Muscle of arm (tissue), 12 donors: ENCODE data around the gene MRPS7. TPM values are rescaled to one million over a fixed set of nuclear protein-coding genes. Genes with fewer than 3 reads are reported as not detected.
"Not testable (repeated sequence)": the region's sequence is repeated elsewhere in the genome, so short reads cannot be mapped to it uniquely, and the experiment has no call there.

Experiments
- DNase-seq: peaks from one replicate; pipeline ENCODE4 v3.0.0-alpha.2; 2013
- polyA plus RNA-seq, 12 donors: library from polyadenylated mRNA; unstranded; fragments of 120-200 nt; gene quantifications; one replicate each; pipeline ENCODE4 v1.2.1, GENCODE V29; 2013; ENCODE audit not compliant: insufficient read length in 12 of 12

MRPS7 gene
- polyA plus RNA-seq, 12 donors, result 34.6 to 65.3 (median 57.7) TPM; not detected in 1

DNA sequence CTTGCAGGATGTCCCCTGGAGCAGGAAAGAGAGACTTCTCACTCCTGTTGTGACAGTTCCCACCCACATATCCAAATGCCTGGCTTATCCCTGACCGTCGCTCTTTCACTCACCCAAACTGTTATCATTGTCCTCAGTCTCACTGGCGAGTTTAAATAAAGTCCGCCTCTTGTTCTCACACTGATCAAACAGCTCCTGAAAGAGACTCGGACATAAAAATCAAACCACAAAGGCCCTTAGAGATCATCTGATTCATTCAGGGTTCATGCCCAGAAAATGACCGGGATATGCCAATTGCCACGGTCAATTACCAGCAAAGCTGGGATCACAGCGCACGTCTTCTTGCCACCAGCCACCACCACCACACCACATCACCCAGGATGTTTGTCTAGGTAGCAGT is 20.2 kb upstream of the MRPS7 start:
- DNase-seq, result no peak

- DNase-seq, result no peak
These were observed 19.7 kb upstream of the MRPS7 start for GRCh38 chr17:75241996-75242460.

GRCh38 chr17:75242461-75243042 is 19.1 kb upstream of the MRPS7 start:
- DNase-seq, result no peak

DNA sequence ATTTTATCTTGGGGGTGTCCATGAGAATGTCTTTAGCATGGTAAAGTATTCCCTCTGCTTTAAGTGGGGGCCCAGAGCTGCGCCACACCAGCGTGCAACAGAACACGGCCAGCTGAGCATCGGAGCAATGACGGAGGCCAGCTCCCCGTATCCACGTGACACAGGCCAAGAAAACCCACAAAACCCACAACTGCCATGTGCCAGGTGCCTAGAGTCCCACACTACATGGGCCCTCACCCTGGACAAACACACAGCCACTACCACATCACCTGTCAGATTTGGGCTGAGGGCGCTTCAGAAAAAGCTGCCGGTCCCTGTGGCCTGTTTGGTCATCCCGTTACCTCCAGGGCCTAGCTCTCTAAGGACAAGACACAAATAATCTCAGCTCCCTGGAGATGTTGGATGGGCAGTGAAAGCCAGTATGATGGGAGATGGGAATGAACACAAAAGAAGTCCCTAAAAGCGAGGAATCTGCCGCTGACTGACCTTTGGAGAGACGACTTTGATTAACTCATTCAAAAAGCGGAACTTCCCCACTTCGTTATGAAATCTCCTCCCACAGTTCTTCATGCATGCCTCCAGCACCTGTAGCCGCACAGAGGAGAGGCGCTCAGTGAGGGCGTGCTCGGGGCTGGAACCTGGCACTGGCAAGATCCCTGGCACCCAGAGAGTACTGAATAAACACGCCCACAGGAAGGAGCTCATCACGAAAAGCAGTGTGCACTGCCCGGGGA is 17.4 kb upstream of the MRPS7 start:
- DNase-seq, result no peak

DNA sequence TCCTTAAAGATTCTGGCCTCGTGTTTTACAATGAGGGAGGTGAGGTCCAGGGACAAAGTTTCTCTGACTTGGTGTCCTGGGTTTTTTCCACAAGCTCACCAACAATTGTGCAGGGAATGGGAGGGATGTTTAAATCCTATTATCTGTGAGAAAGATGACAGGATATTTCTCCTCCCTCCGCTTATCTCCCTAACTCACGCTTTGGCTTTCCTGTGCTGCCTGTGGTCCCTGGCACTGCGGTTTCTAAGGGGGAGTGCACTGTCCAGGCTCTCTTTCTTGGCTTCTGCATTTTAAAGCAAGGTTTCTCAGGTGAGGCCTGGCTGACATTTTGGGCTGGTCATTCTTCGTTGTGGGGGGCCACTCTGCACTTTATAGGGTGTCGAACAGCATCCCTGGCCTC is 16.7 kb upstream of the MRPS7 start:
- no peak for DNase-seq

DNA sequence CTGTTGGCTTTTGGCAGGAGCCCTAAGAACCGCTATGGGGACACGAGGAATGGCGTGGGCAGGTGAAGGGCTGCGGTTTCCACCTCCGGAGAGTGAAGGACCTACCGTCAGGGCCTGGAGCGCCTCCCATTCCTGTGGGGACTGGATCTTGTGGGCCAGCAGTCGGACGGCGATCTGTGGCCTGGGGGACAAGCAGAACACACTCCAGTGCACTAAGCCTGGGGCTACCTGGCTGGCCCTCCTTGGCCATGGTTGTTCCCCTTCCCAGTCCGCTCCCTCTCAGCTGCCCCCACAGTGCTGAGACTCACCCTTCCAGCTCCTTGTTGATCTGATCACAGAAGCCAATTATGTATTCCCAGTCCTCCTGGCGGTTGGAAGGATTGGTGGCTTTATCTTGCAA is 15.3 kb upstream of the MRPS7 start:
- DNase-seq, result no peak

DNA sequence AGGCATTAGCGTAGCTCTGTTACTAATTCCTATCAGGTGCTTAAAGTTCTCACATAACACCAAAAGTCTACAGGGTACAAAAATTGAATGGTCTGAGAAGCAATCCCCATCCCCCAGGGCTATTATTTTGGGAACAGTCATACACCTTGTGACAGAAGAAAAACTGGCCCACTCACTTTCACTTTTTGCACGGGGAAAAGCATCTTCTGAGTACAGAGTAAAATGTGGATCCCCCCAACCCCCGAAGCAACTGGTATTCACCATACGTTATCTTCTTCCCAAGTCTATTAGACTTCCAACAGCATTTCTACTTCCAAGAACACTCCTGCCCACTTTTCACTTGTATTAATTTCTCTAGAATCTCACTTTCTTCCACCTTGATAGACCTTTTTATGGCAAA is 12.1 kb upstream of the MRPS7 start:
- no peak for DNase-seq

- DNase-seq, result no peak
These were observed 11.6 kb upstream of the MRPS7 start for GRCh38 chr17:75250009-75250471.

DNA sequence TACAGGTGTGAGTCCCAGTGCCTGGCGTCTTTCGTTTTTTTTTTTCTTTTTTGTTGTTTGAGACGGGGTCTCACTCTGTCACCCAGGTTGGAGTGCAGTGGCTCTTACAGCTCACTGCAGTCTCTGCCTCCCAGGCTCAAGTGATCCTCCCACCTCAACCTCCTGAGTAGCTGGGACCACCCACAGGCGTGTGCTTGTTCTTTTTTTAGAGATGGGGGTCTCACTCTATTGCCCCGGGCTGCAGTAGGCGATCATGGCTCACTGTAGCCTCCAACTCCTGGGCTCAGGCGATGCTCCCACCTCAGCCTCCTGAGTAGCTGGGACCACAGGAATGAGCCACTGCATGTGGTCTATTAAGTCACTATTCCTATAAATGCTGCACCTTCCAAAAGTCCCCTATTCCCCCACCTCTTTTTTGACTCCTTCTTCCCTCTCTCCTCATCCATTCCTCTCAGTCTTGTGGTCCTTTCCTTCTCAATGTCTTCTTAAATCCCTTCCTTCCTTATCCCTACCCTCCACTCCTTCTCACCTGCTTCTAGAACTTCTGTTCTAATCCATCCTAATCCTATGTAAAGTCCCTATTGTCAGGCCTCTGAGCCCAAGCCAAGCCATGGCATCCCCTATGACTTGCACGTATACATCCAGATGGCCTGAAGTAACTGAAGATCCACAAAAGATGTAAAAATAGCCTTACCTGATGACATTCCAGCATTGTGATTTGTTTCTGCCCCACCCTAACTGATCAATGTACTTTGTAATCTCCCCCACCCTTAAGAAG is 9.5 kb upstream of the MRPS7 start:
- DNase-seq, result no peak

DNA sequence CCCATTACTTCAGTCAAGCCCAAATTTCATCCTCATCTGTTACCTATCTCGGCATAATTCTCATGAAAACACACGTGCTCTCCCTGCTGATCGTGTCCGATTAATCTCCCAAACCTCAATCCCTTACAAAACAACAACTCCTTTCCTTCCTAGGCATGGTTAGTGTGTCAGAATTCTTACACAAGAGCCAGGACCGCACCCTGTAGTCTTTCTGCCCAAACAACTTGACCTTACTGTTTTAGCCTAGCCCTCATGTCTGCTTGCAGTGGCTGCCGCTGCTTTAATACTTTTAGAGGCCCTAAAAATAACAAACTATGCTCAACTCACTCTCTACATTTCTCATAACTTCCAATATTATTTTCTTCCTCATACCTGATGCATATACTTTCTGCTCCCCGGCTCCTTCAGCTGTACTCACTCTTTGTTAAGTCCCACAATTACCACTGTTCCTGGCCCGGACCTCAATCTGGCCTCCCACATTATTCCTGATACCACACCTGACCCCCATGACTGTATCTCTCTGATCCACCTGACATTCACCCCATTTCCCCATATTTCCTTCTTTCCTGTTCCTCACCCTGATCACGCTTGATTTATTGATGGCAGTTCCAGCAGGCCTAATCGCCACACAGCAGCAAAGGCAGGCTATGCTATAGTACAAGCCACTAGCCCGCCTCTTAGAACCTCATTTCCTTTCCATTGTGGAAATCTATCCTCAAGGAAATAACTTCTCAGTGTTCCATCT is 5.6 kb upstream of the MRPS7 start:
- not testable (repeated sequence) for DNase-seq

GRCh38 chr17:75257228-75257627 is 4.5 kb upstream of the MRPS7 start:
- DNase-seq, result not testable (repeated sequence)

DNA sequence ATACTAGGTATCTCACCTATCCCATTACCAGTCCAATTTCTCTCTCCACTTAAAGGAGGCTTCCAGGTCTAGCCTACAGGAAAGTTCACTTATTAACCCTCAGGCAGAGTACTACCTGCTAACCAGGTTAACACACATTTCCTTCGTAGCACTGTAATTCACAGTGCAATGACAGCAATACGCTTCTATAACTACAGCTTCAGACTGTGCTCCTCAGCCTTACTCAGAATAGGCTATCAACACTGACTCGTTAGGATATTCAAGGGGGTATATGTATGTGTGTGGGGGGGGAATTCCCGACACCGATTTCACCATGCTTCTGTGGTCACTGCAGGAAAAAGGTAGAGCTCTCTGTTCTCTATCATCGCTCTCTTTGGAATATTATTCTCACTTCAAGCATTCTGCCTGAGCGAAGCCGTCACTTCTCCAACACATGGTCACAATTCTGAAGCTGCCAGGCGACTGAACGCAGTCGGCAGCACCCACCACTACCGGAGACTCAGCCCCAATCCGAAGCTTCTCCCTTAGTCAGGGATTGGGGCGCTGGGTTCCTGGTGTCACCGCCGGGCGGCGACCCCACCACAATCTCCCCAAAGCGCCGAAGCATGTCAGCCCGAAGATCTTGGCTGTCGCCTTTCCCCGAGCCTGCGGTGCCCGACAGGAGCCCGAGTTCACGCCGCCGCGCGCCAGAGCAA is 891 bp upstream of the MRPS7 start:
- no peak for DNase-seq

- DNase-seq, result no peak
These were observed 480 bp downstream of the MRPS7 start for GRCh38 chr17:75262112-75262606.

GRCh38 chr17:75263055-75263454 is 1.4 kb downstream of the MRPS7 start:
- no peak for DNase-seq

DNA sequence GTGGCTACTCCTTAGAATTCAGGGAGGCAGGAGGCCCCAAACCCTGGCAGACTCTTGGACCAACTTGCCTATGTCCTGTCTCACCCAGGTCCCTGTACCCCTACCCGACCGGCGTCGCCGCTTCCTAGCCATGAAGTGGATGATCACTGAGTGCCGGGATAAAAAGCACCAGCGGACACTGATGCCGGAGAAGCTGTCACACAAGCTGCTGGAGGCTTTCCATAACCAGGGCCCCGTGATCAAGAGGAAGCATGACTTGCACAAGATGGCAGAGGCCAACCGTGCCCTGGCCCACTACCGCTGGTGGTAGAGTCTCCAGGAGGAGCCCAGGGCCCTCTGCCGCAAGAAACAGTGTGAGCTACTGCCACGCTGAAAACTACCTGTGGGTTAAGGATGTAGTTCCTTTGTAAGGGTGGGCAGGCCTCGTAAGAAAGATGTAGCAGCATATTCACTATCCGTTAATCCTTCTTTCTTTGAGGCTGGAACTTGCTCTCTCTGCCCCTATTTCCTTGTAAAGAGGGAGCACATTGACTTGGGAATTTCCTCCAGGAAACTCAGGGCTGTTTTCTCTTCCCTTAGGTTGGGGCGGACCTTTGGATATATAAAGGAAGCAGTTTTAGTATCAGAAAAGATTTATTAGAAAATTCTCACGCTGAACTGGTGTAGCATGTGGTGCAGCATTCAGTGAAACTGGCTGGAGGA is 4.1 kb downstream of the MRPS7 start:
- no peak for DNase-seq

DNA sequence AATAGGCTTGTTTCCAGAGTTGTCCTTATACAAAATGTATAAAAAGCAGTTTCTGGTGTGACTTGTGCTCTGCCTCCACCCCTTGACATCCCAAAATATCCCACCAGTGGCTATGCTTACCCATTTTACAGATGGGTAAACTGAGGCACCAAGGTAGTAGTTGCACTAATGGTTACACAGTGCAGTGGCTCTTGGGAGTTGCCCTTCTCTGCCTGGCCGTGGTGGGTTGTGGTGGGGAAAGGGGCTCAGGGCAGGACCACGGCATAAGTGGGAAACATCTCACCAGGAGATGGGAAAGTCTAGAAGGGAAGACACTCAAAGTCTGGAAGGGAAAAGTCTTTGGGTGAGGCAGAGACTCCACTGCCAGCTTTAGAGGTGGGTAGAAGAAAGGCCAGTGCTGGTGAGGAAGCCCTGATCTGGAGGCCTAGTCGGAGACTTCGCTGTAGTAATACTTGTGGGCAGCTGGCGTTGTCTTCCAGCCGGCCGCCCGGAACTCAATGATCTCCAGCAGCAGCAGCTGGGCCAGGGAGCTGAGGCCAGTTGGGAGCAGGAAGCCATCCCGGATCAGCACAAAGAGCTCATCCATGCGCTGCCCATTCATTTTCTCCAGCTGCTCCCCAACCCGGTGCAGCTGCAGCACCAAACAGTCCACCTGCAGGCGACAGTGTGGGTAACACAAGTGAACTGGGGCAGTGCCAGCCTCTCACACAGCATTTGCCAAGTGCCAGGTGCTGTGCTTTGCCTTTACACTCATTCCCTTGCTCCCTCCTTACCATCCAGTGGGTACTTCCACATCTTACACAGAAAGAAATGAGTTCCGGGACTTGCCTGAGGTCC is 4.9 kb downstream of the MRPS7 start:
- DNase-seq, result no peak

- no peak for DNase-seq
These were observed 5.4 kb downstream of the MRPS7 start for GRCh38 chr17:75267153-75267410.

GRCh38 chr17:75267411-75268232 is 5.9 kb downstream of the MRPS7 start:
- no peak for DNase-seq

DNA sequence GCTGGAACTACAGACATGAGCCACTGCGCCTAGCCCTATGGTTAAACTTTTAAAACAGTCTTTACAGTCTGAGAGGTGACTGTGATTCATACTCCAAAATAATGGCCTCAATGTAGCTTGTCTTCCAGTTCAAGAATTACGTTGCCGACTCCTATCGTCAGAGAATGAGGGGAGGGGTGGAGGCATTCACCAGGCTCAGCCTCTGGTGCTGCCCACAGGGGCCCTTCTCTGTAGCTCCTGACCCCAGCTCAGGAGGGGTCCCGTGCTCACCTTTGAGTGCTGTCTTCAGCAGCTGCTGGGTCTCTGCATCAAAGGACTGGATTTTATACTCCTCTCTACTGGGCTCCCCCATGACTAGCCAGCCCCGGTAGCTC is 8.2 kb downstream of the MRPS7 start:
- no peak for DNase-seq
